ENCODE measurements around the gene S100A7.
A peak's percentile ranks its signal among the peaks of the same experiment; 100 is the strongest.
"Not testable (repeated sequence)": the region's sequence is repeated elsewhere in the genome, so short reads cannot be mapped to it uniquely, and the experiment has no call there.

S100A7 gene

GRCh38 chr1:153415850-153416570, 44.4 kb downstream of the S100A7 start, which contains the start of gene S100A7A:
Gene S100A7A, plus strand, starts transcription at chr1:153416520. Its CDS starts 1,563 bp downstream, at chr1:153418083.
- H3K4me3 ChIP-seq = no peak within 1 kb of the TSS
- DNase-seq (ENCODE audit: low spot score) = peak; percentile 43
- TF ChIP-seq CTCF (IDR thresholded peaks at IDR 0.05) = no peak
- no peak within 1 kb of the TSS for H3K27ac ChIP-seq

GRCh38 chr1:153413961-153414360, 46.5 kb downstream of the S100A7 start:
- H3K27ac ChIP-seq; H3K4me3 ChIP-seq; DNase-seq (ENCODE audit: low spot score): not testable (repeated sequence)

Measured in coronary artery (tissue), 2 donors.